Smooth muscle cell of the brain vasculature (primary cell): ENCODE measurements around the gene FAM219B.
A peak's percentile ranks its signal among the peaks of the same experiment; 100 is the strongest.
"Not testable (repeated sequence)": the region's sequence is repeated elsewhere in the genome, so short reads cannot be mapped to it uniquely, and the experiment has no call there.

Source experiments
- DNase-seq: peaks from one replicate; pipeline ENCODE4 v3.0.0-alpha.2; 2012; ENCODE audit warnings: low read depth, low spot score

FAM219B gene, protein sequence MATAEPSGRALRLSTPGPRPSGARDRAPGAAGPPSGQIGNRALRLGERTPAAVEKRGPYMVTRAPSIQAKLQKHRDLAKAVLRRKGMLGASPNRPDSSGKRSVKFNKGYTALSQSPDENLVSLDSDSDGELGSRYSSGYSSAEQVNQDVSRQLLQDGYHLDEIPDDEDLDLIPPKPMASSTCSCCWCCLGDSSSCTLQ

DNA sequence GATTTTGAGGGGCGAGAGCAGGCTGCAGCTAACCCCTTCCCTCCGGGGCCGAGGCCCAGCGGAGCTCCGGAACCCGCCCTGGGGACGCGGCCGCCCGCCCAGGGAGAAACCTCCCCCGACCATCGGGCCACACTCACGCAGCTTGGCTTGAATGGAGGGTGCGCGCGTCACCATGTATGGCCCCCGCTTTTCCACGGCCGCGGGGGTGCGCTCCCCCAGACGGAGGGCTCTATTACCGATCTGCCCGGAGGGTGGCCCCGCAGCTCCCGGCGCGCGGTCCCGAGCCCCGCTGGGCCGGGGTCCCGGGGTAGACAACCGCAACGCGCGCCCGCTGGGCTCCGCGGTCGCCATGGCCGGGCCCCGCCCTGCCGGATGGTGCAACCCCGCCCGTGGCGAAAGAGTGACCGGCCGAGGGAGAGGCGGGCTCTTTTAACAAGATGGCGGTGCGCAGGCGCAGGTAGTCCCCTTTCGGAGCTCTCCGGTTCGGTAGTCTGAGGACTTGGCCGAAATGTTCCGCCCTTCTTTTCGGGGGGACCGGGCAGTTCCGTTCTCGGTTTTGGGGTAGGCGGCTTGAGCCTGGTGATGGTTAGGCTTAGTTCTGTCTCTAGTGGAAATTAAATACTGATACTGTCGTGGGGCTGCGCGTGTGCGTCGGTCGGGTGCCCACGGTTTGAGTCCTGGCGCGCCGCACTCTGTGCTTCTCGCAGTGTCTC, at the start of gene FAM219B:
Gene FAM219B, minus strand, starts transcription at position 402 of the 713 bp plus-strand sequence. Its CDS starts 51 bp downstream, at position 351.
- DNase-seq, result peak; percentile 63

DNA sequence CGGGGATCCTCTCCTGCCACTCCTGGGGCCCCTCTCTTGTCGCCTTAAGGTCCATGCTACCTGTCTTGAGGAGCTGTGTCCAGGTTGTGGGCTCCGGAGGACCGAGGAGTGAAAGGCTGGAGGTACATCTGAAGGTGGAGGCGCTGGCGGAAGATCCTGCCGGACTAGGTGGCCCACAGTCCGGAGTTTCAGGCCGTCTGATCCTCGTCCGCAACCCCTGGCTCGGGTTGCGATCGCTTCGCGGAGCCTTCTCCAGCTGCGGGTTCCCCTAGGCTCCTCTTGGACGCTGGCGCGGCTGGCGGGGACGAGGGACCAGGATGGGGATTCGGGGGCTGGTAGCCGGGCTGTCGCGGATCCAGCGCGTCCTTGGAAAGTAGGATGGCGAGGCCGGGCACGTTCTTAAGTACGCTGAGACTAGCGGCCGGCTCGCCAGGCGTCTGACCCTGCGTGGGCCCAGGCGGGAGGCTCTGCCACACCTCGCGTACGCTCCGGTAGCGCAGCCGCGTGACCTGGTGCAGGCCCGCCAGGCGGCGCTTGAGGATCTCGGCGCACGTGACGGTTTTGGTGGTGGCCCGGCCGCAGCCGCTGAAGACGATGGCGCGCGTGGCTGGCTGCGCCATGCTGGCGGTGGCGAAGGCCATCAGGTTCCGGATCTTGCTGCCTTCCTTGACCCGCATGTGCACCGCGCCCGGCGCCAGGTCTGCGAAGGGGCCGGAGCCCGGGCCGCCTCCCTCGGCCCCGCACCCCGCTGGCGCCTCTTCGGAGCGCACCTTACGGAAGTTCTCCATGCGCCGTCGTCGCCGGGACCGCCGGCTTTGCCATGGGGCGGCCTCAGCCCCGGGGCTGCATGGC, 49.4 kb upstream of the FAM219B start:
- DNase-seq, result no peak

DNA sequence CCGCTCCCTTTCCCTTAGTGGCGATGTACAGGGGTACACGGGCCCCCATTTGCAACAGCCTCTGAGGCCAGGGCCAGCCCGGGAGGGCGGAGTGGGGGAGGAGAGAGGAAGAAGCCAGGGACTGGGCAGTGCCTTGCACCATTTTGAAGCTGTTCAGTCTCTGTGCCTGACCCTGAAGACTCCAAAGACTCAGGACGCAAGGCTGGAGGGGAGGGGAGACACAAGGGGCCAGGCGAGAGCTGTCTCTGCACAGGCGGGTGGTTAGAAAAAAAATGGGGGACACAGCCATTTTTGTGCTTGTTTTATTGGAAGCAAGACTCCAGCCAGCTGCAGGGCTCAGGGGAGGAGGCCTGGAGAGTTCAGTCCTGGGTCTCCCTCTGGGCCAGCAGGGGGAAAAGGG, 48.4 kb upstream of the FAM219B start:
- DNase-seq, result no peak

DNA sequence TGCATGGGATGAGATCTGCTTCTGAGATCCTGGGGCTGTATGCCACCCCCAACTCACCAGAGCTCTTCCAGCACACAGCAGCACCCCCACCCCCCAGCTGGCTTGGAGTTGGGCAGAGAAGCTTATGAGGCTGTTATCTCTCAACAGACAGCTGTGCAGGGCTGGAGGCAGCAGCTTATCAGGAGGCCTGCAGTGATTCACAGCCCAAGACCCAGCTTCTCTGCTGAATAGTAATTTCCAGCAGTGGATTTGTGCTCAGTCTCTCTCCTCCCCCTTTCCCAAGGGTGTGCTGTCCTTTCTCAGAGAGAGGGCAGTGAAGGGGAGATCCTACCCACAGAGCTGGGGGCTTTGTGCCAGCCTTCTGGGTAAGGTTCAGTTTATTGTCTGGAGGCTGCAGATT, 47.9 kb upstream of the FAM219B start:
- DNase-seq, result no peak

DNA sequence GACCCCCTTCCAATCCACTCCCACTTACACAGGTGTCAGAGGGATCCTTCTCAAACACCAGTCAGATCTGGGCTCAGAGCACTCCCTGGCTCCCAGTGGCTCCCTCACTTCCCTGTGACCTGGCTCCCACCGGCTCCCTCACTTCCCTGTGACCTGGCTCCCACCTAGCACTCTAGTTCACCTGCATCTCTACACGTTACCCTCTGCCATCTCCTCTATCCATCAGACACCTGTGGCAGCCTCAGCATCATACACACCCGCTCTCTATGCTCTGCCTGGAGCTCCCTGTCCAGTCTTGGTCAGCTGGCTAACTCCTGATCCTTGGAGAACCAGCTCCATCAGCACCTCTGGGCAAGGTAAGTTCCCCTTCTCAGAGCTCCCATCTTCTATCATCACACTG, 44.4 kb upstream of the FAM219B start:
- DNase-seq, result no peak

DNA sequence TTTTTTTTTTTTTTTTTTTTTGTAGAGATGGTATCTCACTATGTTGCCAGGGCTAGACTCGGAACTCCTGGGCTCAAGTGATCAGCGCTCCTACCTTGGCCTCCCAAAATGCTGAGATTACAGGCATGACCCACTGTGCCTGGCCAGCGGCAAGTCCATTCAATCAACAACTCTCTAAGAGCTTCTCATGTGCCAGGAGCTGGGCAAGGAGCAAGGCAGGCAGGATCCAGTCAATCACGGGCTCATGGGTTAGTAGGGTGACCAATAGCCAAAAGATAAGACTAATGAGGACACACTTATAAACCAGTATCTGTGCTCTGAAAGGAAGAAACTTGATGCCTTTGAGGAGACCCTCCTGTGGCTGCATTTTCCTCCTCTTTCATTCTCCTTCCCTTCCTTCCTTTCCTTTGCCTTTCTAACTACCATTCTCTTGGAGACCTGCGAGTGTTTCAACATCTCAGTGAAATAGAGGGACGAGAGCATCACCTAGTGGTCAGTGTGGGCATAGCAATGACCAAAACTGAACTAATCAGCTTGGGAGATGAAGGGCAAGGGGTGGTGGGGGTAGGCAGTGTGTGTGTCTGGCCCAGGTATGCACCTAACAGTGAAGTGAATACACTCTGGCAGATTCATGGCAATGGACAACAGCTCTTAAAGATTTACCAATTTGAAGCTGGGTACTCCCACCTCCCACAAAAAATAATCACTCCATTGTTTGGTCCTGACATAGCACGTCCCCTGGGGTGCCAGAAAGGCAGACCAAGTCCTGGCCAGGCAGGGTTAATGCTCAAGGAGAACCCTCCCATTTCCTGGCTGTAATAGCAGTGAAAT, 43.6 kb upstream of the FAM219B start:
- no peak for DNase-seq

DNA sequence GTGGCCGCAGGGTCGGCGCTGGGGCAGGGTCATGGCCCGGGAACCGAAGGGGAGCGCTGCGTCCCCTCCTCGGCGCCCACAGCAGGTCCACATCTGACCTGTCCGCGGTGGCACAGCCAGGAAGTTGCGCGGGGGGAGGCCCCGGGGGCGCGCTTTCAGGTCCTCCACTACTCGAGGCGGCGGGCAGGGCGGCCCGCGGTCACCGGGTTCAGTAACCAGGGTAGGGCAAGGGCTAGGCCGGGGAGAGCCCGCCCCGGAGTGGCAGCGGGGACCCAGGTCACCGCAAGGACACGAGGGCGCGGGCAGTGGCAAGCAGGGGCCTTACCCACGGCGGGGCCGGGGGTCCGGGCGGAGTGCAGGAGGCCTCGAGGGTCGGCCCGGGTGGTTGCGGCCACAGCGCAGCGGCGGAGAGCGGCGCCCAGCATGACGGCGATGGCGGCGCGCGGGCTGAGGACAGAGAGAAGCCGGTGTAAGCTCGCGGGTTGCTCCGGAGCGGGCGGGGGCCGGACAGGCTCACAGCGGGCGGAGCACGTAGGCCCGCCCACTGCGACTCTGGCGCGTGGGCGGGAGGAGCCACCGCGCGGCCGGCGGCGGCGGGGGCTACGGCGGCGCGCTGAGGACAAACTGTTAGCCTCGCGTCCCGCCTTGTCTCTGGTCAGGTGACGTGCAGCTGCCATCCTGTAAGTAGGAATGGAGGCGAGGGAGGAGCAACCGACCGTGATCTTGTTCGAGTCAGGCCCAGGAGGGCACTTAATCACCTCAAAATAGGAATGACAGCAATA, 31.1 kb upstream of the FAM219B start, which contains the start of gene COX5A:
Gene COX5A, minus strand, starts transcription at position 484 of the 782 bp plus-strand sequence. Its CDS starts 59 bp downstream, at position 425.
- peak; percentile 91 for DNase-seq

DNA sequence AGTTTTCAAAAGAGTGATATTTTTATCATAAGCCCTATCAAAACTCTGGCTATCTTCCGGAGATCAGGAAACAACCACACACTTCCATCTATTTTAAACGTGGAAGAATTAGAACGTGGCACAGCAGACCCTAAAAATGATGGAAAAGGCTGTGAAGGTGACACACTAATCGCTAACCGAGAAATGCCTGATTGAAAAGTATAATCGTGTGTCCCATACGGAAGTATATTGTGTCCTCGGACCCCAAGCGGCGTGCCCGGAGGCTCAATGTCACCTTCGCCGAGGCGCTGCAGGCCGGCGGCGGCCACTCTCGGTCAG, 30.6 kb upstream of the FAM219B start:
- no peak for DNase-seq

DNA sequence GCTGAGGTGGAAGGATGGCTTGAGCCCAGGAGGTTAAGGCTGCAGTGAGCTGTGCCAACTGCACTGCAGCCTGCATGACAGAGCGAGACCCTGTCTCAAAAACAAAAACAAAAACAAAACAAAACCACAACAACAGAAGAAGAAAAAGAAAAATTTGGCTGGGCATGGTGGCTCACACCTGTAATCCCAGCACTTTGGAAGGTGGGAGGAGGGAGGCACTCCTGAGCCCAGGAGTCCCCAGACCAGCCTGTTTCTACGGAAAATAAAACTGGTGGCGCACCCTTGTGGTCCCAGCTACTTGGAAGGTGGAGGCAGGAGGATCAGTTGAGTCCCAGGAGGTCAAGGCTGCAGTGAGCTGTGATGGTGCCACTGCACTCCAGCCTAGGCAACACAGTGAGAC, 28.5 kb upstream of the FAM219B start:
- DNase-seq, result not testable (repeated sequence)

DNA sequence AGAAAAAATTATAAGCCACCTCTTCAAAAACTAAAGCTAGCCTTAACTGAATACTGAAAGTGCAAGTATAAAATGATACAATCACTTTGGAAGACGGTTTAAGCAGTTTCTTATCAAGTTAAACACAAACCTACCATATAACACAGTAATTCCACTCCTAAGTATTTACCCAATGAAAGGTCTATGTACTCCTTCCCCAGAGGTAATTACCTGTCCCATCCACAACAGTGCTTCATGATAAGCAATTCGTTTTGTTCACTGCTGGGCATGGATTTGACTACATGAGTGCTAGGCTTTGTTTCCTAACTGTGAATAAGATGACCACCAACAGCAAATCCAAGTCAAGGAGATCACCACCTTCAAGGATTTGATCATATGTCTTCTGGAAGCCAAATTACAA, 26.9 kb upstream of the FAM219B start:
- no peak for DNase-seq

DNA sequence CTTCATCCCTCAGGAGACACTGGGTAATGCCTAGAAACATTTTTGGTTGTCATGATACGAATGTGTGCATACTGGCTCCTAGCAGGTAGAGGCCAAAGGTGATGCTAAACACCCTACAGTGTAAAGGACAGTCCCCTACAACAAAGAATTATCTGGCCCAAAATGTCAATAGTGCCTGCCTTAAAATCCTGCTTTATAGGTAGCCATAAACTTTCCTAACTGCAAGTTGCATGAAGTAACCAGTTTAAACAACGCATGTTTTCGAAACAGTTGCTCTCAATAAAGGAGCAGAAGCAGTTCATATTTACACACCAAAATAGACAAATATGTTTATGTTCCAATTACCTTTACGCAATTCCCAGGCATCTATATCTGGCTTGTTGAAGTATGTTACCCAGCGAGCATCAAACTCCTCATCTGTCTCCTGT, 22.1 kb upstream of the FAM219B start:
- no peak for DNase-seq

DNA sequence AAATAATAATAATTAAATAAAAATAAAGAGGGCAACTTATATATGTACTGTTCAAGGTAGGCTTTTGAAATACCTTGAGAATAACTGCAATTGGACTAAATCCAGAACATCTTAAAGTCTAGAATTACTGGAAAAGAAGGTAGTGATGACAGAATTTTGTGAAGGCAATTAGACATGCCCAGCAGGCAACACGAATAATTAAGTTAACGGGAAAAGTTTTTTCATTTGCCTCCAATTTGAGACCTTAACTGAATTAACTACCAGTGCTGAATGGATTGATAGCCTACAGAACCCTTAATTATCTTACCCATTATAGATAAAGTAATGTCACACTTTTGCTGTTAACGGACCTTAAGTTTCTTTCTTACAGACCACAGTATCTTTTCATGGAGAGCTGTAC, 17.9 kb upstream of the FAM219B start:
- no peak for DNase-seq

DNA sequence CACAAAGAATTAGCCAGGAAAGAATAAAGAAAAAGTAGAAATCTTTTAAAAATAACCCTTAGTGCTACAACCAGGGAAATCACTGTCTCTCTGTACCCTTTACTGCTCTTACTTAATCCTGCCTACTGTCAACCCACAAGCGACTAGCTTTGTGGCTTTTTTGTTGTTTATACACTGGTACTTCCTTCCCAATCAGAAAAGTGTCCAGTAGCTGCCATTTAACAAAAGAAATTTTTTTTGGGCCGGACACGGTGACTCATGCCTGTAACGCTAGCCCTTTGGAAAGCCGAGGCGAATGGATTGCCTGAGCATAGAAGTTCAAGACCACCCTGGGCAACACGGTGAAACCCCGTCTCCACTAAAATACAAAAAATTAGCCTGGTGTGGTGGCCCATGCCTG, 13.8 kb upstream of the FAM219B start:
- DNase-seq, result no peak

DNA sequence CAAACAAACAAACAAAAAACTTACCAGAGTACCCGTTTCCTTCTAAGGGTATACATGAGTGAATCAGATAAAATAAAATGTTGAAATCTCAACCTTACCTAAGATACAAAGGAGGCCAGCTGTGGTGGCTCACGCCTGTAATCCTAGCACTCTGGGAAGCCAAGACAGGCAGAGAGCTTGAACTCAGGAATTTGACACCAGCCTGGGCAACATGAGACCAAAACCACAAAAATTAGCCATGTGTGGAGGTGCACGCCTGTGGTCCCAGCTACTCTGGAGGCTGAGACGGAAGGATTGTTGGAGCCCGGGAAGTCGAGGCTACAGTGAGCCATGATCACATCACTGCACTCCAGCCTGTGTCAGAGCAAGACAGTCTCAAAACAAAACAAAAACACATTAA, 11.0 kb upstream of the FAM219B start:
- DNase-seq, result no peak

DNA sequence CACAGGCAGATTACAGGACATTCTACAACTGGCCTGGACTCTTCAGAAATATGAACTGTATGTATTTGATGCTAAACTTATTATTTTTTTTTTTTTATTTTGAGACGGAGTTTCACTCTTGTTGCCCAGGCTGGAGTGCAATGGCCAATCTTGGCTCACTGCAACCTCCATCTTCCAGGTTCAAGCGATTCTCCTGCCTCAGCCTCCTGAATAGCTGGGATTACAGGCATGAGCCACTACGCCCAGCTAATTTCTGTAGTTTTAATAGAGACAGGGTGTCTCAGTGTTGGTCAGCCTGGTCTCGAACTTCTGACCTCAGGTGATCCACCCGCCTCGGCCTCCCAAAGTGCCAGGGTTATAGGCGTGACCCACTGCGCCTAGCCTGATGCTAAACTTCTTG, 7.1 kb upstream of the FAM219B start:
- DNase-seq, result not testable (repeated sequence)

DNA sequence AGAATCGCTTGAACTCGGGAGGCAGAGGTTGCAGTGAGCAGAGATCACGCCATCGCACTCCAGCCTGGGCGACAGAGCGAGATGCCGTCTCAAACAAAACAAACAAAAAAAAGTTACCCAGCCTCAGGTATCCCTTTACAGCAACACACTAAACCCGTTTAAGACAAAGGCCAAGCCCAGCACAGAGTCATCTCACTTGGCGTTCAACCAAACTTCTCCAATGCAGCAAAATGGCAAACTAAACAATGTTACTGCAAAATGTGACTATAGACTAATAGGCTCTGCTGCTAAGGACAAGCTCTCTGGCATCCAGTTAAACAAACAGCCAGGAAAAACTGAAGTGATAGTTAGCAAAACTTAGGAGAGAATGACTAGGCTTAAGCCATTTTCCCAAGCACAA, 6.4 kb upstream of the FAM219B start:
- DNase-seq, result no peak

DNA sequence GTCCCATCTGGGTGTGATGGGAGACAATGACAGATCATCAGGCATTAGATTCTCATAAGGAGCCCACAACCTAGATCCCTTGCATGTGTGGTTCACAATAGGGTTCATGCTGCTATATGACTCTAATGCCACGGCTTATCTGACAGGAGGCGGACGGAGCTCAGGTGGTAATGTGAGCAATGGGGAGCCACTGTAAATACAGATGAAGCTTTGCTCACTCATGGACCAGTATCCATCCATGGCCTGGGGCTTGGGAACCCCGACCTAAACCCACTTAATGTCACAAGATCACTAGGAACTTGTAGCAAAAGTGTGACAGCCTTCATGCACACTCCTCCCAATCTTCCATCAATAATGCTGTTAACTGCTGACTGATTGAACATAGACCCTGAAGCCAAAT, 2.0 kb upstream of the FAM219B start:
- no peak for DNase-seq

DNA sequence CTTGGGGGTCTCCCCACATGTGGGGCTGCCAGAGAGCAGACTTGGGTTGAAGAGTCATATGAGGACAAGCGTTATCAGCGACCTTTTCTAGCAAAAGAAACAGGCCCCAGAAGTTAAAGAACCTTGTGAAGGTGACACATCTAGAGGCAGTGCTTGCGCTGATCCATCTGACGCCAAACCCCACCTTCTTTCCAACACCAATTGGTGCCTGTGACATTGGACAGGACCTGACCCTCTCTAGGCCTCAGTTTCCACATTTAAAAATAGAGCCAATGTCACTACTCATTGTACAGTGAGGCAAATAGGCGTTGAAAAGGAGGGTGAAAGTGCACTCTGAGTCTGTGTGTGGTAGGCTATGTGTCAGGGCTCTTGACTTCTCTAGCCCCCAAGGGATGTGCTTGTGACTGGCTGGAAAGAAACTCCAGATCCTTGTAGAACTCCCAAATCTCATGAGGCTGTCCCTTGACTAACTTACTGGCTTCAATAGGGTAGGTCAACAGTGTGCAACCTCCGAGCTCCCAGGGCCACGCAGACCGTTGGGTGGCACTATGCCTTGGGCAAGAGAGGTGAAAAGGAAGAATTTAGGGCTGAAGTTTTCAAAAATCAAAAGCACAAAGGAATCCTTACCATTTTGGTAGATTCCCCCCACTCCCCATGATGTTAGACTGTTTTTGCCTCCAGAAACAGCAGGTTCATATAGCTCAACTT, 666 bp upstream of the FAM219B start:
- no peak for DNase-seq

DNA sequence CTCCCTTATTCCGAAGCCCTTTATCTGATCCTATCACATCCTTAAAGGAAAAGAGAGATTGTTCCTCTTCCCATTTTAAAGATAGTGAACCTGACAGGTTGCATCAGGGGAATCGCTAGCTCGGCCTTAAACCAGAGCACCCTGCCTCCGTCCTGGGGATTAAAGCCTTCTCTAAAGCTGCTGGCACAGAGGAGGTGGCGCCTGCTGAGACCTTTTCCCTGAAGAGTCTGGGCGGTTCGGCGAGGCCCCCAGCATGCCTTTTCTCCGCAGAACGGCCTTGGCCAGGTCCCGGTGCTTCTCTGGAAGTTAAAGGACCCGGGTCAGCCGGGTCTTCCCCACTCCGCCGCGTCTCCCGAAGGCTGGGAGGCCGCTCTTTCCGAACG, 593 bp downstream of the FAM219B start:
- no peak for DNase-seq

DNA sequence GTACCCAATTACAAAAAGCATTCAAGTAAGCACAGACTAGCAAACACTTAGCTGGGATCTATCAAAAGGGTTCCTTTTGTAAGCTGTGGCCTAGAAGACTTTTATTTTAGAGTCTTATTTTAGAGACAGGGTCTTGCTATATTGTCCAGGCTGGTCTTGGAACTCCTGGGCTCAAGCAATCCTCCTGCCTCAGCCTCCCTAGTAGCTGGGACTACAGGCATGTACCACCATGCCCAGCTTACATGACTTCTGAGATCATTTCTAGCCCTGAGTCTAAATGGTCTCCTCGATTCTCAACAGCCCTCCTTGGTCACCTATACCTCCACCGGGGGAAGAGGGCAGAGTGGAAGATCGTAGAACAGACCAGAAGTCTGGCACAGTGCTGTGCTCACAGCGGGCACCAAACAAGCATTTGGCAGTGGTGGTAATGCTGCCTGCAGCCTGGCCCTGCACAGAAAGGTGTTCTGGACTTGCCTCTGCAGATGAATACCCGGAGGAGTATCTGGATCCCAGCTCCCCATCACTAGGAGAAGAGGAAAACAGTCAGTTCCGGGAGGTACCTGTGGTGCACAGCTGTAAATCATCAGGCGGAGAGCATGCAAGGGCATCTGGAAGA, 2.4 kb downstream of the FAM219B start:
- DNase-seq, result no peak
